ENCODE results near the gene PTCD2.
A peak's percentile ranks its signal among the peaks of the same experiment; 100 is the strongest.

Gene PTCD2

GRCh38 chr5:72302171-72302570, 18.0 kb upstream of the PTCD2 start:
- TF ChIP-seq CTCF (IDR thresholded peaks at IDR 0.05; ENCODE audit: low read length) (no peak), EZH2 (IDR thresholded peaks at IDR 0.05; ENCODE audit: borderline replicate concordance, low read length) (no peak)
- peaks cover 100% of the 10 kb centered on the region for H3K4me1 ChIP-seq (ENCODE audit: insufficient read depth, low read length, severe bottlenecking)
- H3K79me2 ChIP-seq (ENCODE audit: insufficient read depth, low read length), result peaks cover 72% of the 10 kb centered on the region
- peak overlapping the region; percentile 37 for H3K4me3 ChIP-seq (ENCODE audit: low read depth, low read length, poor library complexity, severe bottlenecking)
- H3K4me2 ChIP-seq (ENCODE audit: low read length), result peak overlapping the region; percentile 65
- H3K9me3 ChIP-seq (ENCODE audit: low read length), result no peaks in the 10 kb centered on the region
- no peaks in the 10 kb centered on the region for H4K20me1 ChIP-seq (ENCODE audit: insufficient read depth, low read length)
- H3K9ac ChIP-seq (ENCODE audit: low read length), result peak overlapping the region; percentile 66
- no peaks in the 10 kb centered on the region for H3K9me2 ChIP-seq (ENCODE audit: low read depth, low read length)
- peak overlapping the region; percentile 95 for H3K27ac ChIP-seq (ENCODE audit: low read depth, low read length, poor library complexity, severe bottlenecking)
- peaks cover 20% of the 10 kb centered on the region for H3K36me3 ChIP-seq (ENCODE audit: insufficient read depth, low read length)
- no peaks in the 10 kb centered on the region for H3K27me3 ChIP-seq (ENCODE audit: insufficient read depth, low read length)
- no peaks in the 10 kb centered on the region; the same call in 1 of the 2 replicates for H3F3A ChIP-seq (ENCODE audit: insufficient read depth, low read length)
- H2AFZ ChIP-seq (ENCODE audit: low read length), result no peak overlapping the region

- H3K27ac ChIP-seq (ENCODE audit: low read depth, low read length, poor library complexity, severe bottlenecking), result peak overlapping the region; percentile 95
- peak overlapping the region; percentile 97 for H3K9ac ChIP-seq (ENCODE audit: low read length)
- peak overlapping the region; percentile 23 for H3K4me3 ChIP-seq (ENCODE audit: low read depth, low read length, poor library complexity, severe bottlenecking)
- H4K20me1 ChIP-seq (ENCODE audit: insufficient read depth, low read length), result no peaks in the 10 kb centered on the region
- no peak overlapping the region for H2AFZ ChIP-seq (ENCODE audit: low read length)
- peaks cover 82% of the 10 kb centered on the region for H3K4me1 ChIP-seq (ENCODE audit: insufficient read depth, low read length, severe bottlenecking)
- H3K9me2 ChIP-seq (ENCODE audit: low read depth, low read length), result no peaks in the 10 kb centered on the region
- H3K36me3 ChIP-seq (ENCODE audit: insufficient read depth, low read length), result peaks cover 15% of the 10 kb centered on the region; the same call in 1 of the 2 replicates
- H3K4me2 ChIP-seq (ENCODE audit: low read length), result peak overlapping the region; percentile 90
- H3K9me3 ChIP-seq (ENCODE audit: low read length), result no peaks in the 10 kb centered on the region
- no peaks in the 10 kb centered on the region for H3K27me3 ChIP-seq (ENCODE audit: insufficient read depth, low read length)
- peaks cover 59% of the 10 kb centered on the region for H3K79me2 ChIP-seq (ENCODE audit: insufficient read depth, low read length)
- no peak for TF ChIP-seq EZH2 (IDR thresholded peaks at IDR 0.05; ENCODE audit: borderline replicate concordance, low read length)
- TF ChIP-seq CTCF (IDR thresholded peaks at IDR 0.05; ENCODE audit: low read length), result no peak
- no peaks in the 10 kb centered on the region; the same call in 1 of the 2 replicates for H3F3A ChIP-seq (ENCODE audit: insufficient read depth, low read length)
Measured at GRCh38 chr5:72305194-72306142, 14.7 kb upstream of the PTCD2 start.

- Histone ChIP-seq H2AFZ (ENCODE audit: low read length) (no peak overlapping the region), H3K9ac (ENCODE audit: low read length) (peak overlapping the region; percentile 97), H3K4me3 (ENCODE audit: low read depth, low read length, poor library complexity, severe bottlenecking) (peak overlapping the region; percentile 73), H3K27ac (ENCODE audit: low read depth, low read length, poor library complexity, severe bottlenecking) (peak overlapping the region; percentile 95), H3K36me3 (ENCODE audit: insufficient read depth, low read length) (peaks cover 35% of the 10 kb centered on the region), H3K9me3 (ENCODE audit: low read length) (no peaks in the 10 kb centered on the region), H3K4me1 (ENCODE audit: insufficient read depth, low read length, severe bottlenecking) (peaks cover 61% of the 10 kb centered on the region), H3K27me3 (ENCODE audit: insufficient read depth, low read length) (no peaks in the 10 kb centered on the region), H3K4me2 (ENCODE audit: low read length) (peak overlapping the region; percentile 90), H3K9me2 (ENCODE audit: low read depth, low read length) (no peaks in the 10 kb centered on the region), H3F3A (ENCODE audit: insufficient read depth, low read length) (no peaks in the 10 kb centered on the region; the same call in 1 of the 2 replicates), H3K79me2 (ENCODE audit: insufficient read depth, low read length) (peaks cover 43% of the 10 kb centered on the region), H4K20me1 (ENCODE audit: insufficient read depth, low read length) (no peaks in the 10 kb centered on the region)
- no peak for TF ChIP-seq CTCF (IDR thresholded peaks at IDR 0.05; ENCODE audit: low read length)
- TF ChIP-seq EZH2 (IDR thresholded peaks at IDR 0.05; ENCODE audit: borderline replicate concordance, low read length), result no peak
Measured at GRCh38 chr5:72307573-72307967, 12.6 kb upstream of the PTCD2 start.

All from OCI-LY1 (cell line).